Amygdala (tissue), 56 donors: Measurements from ENCODE around the gene PLD1.
"Not testable (repeated sequence)": the region's sequence is repeated elsewhere in the genome, so short reads cannot be mapped to it uniquely, and the experiment has no call there.

Experiments
- DNase-seq, 56 donors: peaks; one replicate each; lab custom pipeline; 2025; lab: John Stamatoyannopoulos, UW

The PLD1 gene

GRCh38 chr3:171821778-171822358, 11.6 kb upstream of the PLD1 start:
- no peak for DNase-seq

- DNase-seq = no peak
These were observed 10.8 kb upstream of the PLD1 start for GRCh38 chr3:171821044-171821443.

GRCh38 chr3:171817074-171817800, 7.0 kb upstream of the PLD1 start:
- DNase-seq = no peak

GRCh38 chr3:171815973-171816595, 5.8 kb upstream of the PLD1 start:
- no peak for DNase-seq

- not testable (repeated sequence) for DNase-seq
These were observed 4.4 kb upstream of the PLD1 start for GRCh38 chr3:171814662-171815061.

- no peak for DNase-seq
These were observed 3.7 kb upstream of the PLD1 start for GRCh38 chr3:171813897-171814460.

GRCh38 chr3:171813278-171813896, 3.1 kb upstream of the PLD1 start:
- no peak for DNase-seq

- no peak for DNase-seq
These were observed 2.5 kb upstream of the PLD1 start for GRCh38 chr3:171812811-171813210.

- no peak for DNase-seq
These were observed 1.6 kb upstream of the PLD1 start for GRCh38 chr3:171811913-171812335.

GRCh38 chr3:171811295-171811912, 1.1 kb upstream of the PLD1 start:
- no peak for DNase-seq

- no peak for DNase-seq
These were observed 479 bp upstream of the PLD1 start for GRCh38 chr3:171810629-171811294.

- peak in 1 of 56 donors; percentile 6 for DNase-seq
These were observed 747 bp downstream of the PLD1 start for GRCh38 chr3:171809611-171809860.

- no peak for DNase-seq
These were observed 2.5 kb downstream of the PLD1 start for GRCh38 chr3:171807806-171808205.

GRCh38 chr3:171807129-171807675, 3.1 kb downstream of the PLD1 start:
- DNase-seq = no peak

GRCh38 chr3:171806200-171807128, 3.8 kb downstream of the PLD1 start:
- DNase-seq = no peak

GRCh38 chr3:171805687-171806086, 4.6 kb downstream of the PLD1 start:
- DNase-seq = no peak

GRCh38 chr3:171804618-171805389, 5.5 kb downstream of the PLD1 start:
- no peak for DNase-seq

- DNase-seq = no peak
These were observed 7.2 kb downstream of the PLD1 start for GRCh38 chr3:171803044-171803443.
